ENCODE data around the gene NKX6-1. TPM values are rescaled to one million over a fixed set of nuclear protein-coding genes. Genes with fewer than 3 reads are reported as not detected.
A peak's percentile ranks its signal among the peaks of the same experiment; 100 is the strongest.

NKX6-1 gene
- total RNA-seq, 1 donor from 2014 or later, result 19.2 TPM

GRCh38 chr4:84459783-84460182, 39.3 kb downstream of the NKX6-1 start:
- H3K27me3 Mint-ChIP-seq (ENCODE audit: low read depth), result peaks cover 8% of the 10 kb centered on the region
- H3K4me1 Mint-ChIP-seq, result no peaks in the 10 kb centered on the region
- H3K27ac Mint-ChIP-seq (ENCODE audit: unreplicated experiment), result no peak overlapping the region
- no peaks in the 10 kb centered on the region for H3K36me3 Mint-ChIP-seq (ENCODE audit: low read depth)
- H3K4me3 Mint-ChIP-seq, result no peak overlapping the region
- no peaks in the 10 kb centered on the region for H3K9me3 Mint-ChIP-seq
- no peak for DNase-seq (ENCODE audit: low read depth, low spot score)
- TF ChIP-seq CTCF (conservative IDR thresholded peaks at IDR 0.05), result no peak

GRCh38 chr4:84456157-84456556, 42.9 kb downstream of the NKX6-1 start:
- no peaks in the 10 kb centered on the region for H3K9me3 Mint-ChIP-seq
- TF ChIP-seq CTCF (conservative IDR thresholded peaks at IDR 0.05), result no peak
- H3K36me3 Mint-ChIP-seq (ENCODE audit: low read depth), result no peaks in the 10 kb centered on the region
- DNase-seq (ENCODE audit: low read depth, low spot score), result no peak
- H3K4me1 Mint-ChIP-seq, result no peaks in the 10 kb centered on the region
- H3K27ac Mint-ChIP-seq (ENCODE audit: unreplicated experiment), result no peak overlapping the region
- H3K27me3 Mint-ChIP-seq (ENCODE audit: low read depth), result peaks cover 6% of the 10 kb centered on the region
- no peak overlapping the region for H3K4me3 Mint-ChIP-seq

- TF ChIP-seq CTCF (conservative IDR thresholded peaks at IDR 0.05), result no peak
These were observed 43.4 kb downstream of the NKX6-1 start for GRCh38 chr4:84455697-84456096.

GRCh38 chr4:84451546-84451945, 47.5 kb downstream of the NKX6-1 start:
- no peaks in the 10 kb centered on the region for H3K4me1 Mint-ChIP-seq
- no peak overlapping the region for H3K27ac Mint-ChIP-seq (ENCODE audit: unreplicated experiment)
- no peaks in the 10 kb centered on the region for H3K36me3 Mint-ChIP-seq (ENCODE audit: low read depth)
- H3K9me3 Mint-ChIP-seq, result no peaks in the 10 kb centered on the region
- DNase-seq (ENCODE audit: low read depth, low spot score), result no peak
- TF ChIP-seq CTCF (conservative IDR thresholded peaks at IDR 0.05), result peak; percentile 68
- H3K4me3 Mint-ChIP-seq, result no peak overlapping the region
- H3K27me3 Mint-ChIP-seq (ENCODE audit: low read depth), result no peaks in the 10 kb centered on the region

More at GRCh38 chr4:84455697-84456096, 43.4 kb downstream of the NKX6-1 start:
- no peak overlapping the region for H3K4me3 Mint-ChIP-seq
- H3K4me1 Mint-ChIP-seq, result no peaks in the 10 kb centered on the region
- H3K9me3 Mint-ChIP-seq, result no peaks in the 10 kb centered on the region
- peaks cover 3% of the 10 kb centered on the region for H3K27me3 Mint-ChIP-seq (ENCODE audit: low read depth)
- no peak for DNase-seq (ENCODE audit: low read depth, low spot score)
- no peak overlapping the region for H3K27ac Mint-ChIP-seq (ENCODE audit: unreplicated experiment)
- H3K36me3 Mint-ChIP-seq (ENCODE audit: low read depth), result no peaks in the 10 kb centered on the region

- H3K27ac Mint-ChIP-seq (ENCODE audit: unreplicated experiment), result no peak overlapping the region
- H3K4me1 Mint-ChIP-seq, result peaks cover 12% of the 10 kb centered on the region
- no peak for TF ChIP-seq CTCF (conservative IDR thresholded peaks at IDR 0.05)
- peaks cover 23% of the 10 kb centered on the region for H3K27me3 Mint-ChIP-seq (ENCODE audit: low read depth)
- H3K4me3 Mint-ChIP-seq, result no peak overlapping the region
- no peaks in the 10 kb centered on the region for H3K36me3 Mint-ChIP-seq (ENCODE audit: low read depth)
- H3K9me3 Mint-ChIP-seq, result no peaks in the 10 kb centered on the region
- DNase-seq (ENCODE audit: low read depth, low spot score), result no peak
These were observed 55.6 kb downstream of the NKX6-1 start for GRCh38 chr4:84443523-84443922.

GRCh38 chr4:84442778-84443177, 56.3 kb downstream of the NKX6-1 start:
- DNase-seq (ENCODE audit: low read depth, low spot score), result no peak
- Mint-ChIP-seq H3K36me3 (ENCODE audit: low read depth) (no peaks in the 10 kb centered on the region), H3K4me3 (no peak overlapping the region), H3K9me3 (no peaks in the 10 kb centered on the region), H3K27me3 (ENCODE audit: low read depth) (peaks cover 29% of the 10 kb centered on the region), H3K27ac (ENCODE audit: unreplicated experiment) (no peak overlapping the region), H3K4me1 (peaks cover 12% of the 10 kb centered on the region)
- TF ChIP-seq CTCF (conservative IDR thresholded peaks at IDR 0.05), result no peak

All from neural crest cell (in vitro differentiated cells).